ENCODE data around the gene ZNF526. TPM values are rescaled to one million over a fixed set of nuclear protein-coding genes. Genes with fewer than 3 reads are reported as not detected.

Gene ZNF526
- total RNA-seq (2014; rRNA removed; shearing (Covaris generic); ENCODE audit: low replicate concordance) = 8.4 and 12.4 TPM in 2 replicates

GRCh38 chr19:42219812-42220750, at the start of gene ZNF526:
Gene ZNF526 (plus strand): TSS chr19:42220312. CDS start chr19:42224404, 4,092 bp downstream.
- peak; percentile 97 for DNase-seq (ENCODE audit: low read depth)
- in situ Hi-C loops (cut with HindIII; ENCODE audit: low pct_unique_long_range_greater_than_20kb, low sequenced_read_pairs) = no loop called here

GRCh38 chr19:42170715-42171114, 49.4 kb upstream of the ZNF526 start:
- in situ Hi-C loops (cut with HindIII; ENCODE audit: low pct_unique_long_range_greater_than_20kb, low sequenced_read_pairs) = no loop called here
- DNase-seq (ENCODE audit: low read depth) = no peak

- no peak for DNase-seq (ENCODE audit: low read depth)
- in situ Hi-C loops (cut with HindIII; ENCODE audit: low pct_unique_long_range_greater_than_20kb, low sequenced_read_pairs) = no loop called here
Observed at GRCh38 chr19:42172261-42172660, 47.9 kb upstream of the ZNF526 start.

- in situ Hi-C loops (cut with HindIII; ENCODE audit: low pct_unique_long_range_greater_than_20kb, low sequenced_read_pairs) = no loop called here
- no peak for DNase-seq (ENCODE audit: low read depth)
Observed at GRCh38 chr19:42173695-42174094, 46.4 kb upstream of the ZNF526 start.

GRCh38 chr19:42174188-42174587, 45.9 kb upstream of the ZNF526 start:
- DNase-seq (ENCODE audit: low read depth) = no peak
- in situ Hi-C loops (cut with HindIII; ENCODE audit: low pct_unique_long_range_greater_than_20kb, low sequenced_read_pairs) = no loop called here

GRCh38 chr19:42174958-42175734, 45.0 kb upstream of the ZNF526 start:
- in situ Hi-C loops (cut with HindIII; ENCODE audit: low pct_unique_long_range_greater_than_20kb, low sequenced_read_pairs) = no loop called here

GRCh38 chr19:42175952-42176648, 44.0 kb upstream of the ZNF526 start:
- in situ Hi-C loops (cut with HindIII; ENCODE audit: low pct_unique_long_range_greater_than_20kb, low sequenced_read_pairs) = no loop called here
- DNase-seq (ENCODE audit: low read depth) = no peak

More at GRCh38 chr19:42174958-42175734, 45.0 kb upstream of the ZNF526 start:
- no peak for DNase-seq (ENCODE audit: low read depth)

- no peak for DNase-seq (ENCODE audit: low read depth)
- in situ Hi-C loops (cut with HindIII; ENCODE audit: low pct_unique_long_range_greater_than_20kb, low sequenced_read_pairs) = no loop called here
Observed at GRCh38 chr19:42176649-42176989, 43.5 kb upstream of the ZNF526 start.

- peak; percentile 78 for DNase-seq (ENCODE audit: low read depth)
- in situ Hi-C loops (cut with HindIII; ENCODE audit: low pct_unique_long_range_greater_than_20kb, low sequenced_read_pairs) = no loop called here
Observed at GRCh38 chr19:42176990-42177685, 43.0 kb upstream of the ZNF526 start.

- DNase-seq (ENCODE audit: low read depth) = no peak
- in situ Hi-C loops (cut with HindIII; ENCODE audit: low pct_unique_long_range_greater_than_20kb, low sequenced_read_pairs) = no loop called here
Observed at GRCh38 chr19:42177686-42178019, 42.5 kb upstream of the ZNF526 start.

- in situ Hi-C loops (cut with HindIII; ENCODE audit: low pct_unique_long_range_greater_than_20kb, low sequenced_read_pairs) = no loop called here
- DNase-seq (ENCODE audit: low read depth) = no peak
Observed at GRCh38 chr19:42178791-42179674, 41.1 kb upstream of the ZNF526 start.

- in situ Hi-C loops (cut with HindIII; ENCODE audit: low pct_unique_long_range_greater_than_20kb, low sequenced_read_pairs) = no loop called here
- DNase-seq (ENCODE audit: low read depth) = peak; percentile 57
Observed at GRCh38 chr19:42184401-42184861, 35.7 kb upstream of the ZNF526 start.

GRCh38 chr19:42185277-42185676, 34.8 kb upstream of the ZNF526 start:
- no peak for DNase-seq (ENCODE audit: low read depth)
- in situ Hi-C loops (cut with HindIII; ENCODE audit: low pct_unique_long_range_greater_than_20kb, low sequenced_read_pairs) = no loop called here

GRCh38 chr19:42188665-42189064, 31.4 kb upstream of the ZNF526 start:
- in situ Hi-C loops (cut with HindIII; ENCODE audit: low pct_unique_long_range_greater_than_20kb, low sequenced_read_pairs) = no loop called here

GRCh38 chr19:42189133-42189532, 31.0 kb upstream of the ZNF526 start:
- no peak for DNase-seq (ENCODE audit: low read depth)

More at GRCh38 chr19:42188665-42189064, 31.4 kb upstream of the ZNF526 start:
- DNase-seq (ENCODE audit: low read depth) = no peak

GRCh38 chr19:42191330-42191729, 28.8 kb upstream of the ZNF526 start:
- DNase-seq (ENCODE audit: low read depth) = no peak
- in situ Hi-C loops (cut with HindIII; ENCODE audit: low pct_unique_long_range_greater_than_20kb, low sequenced_read_pairs) = no loop called here

More at GRCh38 chr19:42189133-42189532, 31.0 kb upstream of the ZNF526 start:
- in situ Hi-C loops (cut with HindIII; ENCODE audit: low pct_unique_long_range_greater_than_20kb, low sequenced_read_pairs) = no loop called here

- DNase-seq (ENCODE audit: low read depth) = peak; percentile 91
Observed at GRCh38 chr19:42191855-42192254, 28.3 kb upstream of the ZNF526 start.

More at GRCh38 chr19:42191855-42192254, 28.3 kb upstream of the ZNF526 start:
- in situ Hi-C loops (cut with HindIII; ENCODE audit: low pct_unique_long_range_greater_than_20kb, low sequenced_read_pairs) = no loop called here

Measured in Caki2 (cell line).